GM21737 (cell line): Measurements from ENCODE around the gene CBX1.

Experiments used
- ATAC-seq: cut with Tn5 transposase; IDR thresholded peaks from one replicate; pipeline ENCODE4 v1.9.1; 2021; ENCODE audit warnings: mild to moderate bottlenecking, moderate library complexity; ENCODE audit not compliant: unreplicated experiment

Gene CBX1

GRCh38 chr17:48101012-48101720, at the start of gene CBX1:
Gene CBX1, minus strand, starts transcription at chr17:48101478. Its CDS starts 24,474 bp downstream, at chr17:48077004.
- ATAC-seq, result peak; percentile 84

- no peak for ATAC-seq
Measured at GRCh38 chr17:48150597-48151001, 49.3 kb upstream of the CBX1 start.

- ATAC-seq, result no peak
Measured at GRCh38 chr17:48149787-48150463, 48.6 kb upstream of the CBX1 start.

GRCh38 chr17:48148854-48149786, 47.8 kb upstream of the CBX1 start:
- no peak for ATAC-seq

GRCh38 chr17:48148029-48148770, 46.9 kb upstream of the CBX1 start:
- no peak for ATAC-seq

GRCh38 chr17:48144976-48145798, 43.9 kb upstream of the CBX1 start:
- no peak for ATAC-seq

- no peak for ATAC-seq
Measured at GRCh38 chr17:48144231-48144630, 43.0 kb upstream of the CBX1 start.

GRCh38 chr17:48143629-48144028, 42.4 kb upstream of the CBX1 start:
- ATAC-seq, result no peak

- no peak for ATAC-seq
Measured at GRCh38 chr17:48139944-48140343, 38.7 kb upstream of the CBX1 start.

- ATAC-seq, result no peak
Measured at GRCh38 chr17:48137656-48138055, 36.4 kb upstream of the CBX1 start.

GRCh38 chr17:48134912-48135480, 33.7 kb upstream of the CBX1 start:
- no peak for ATAC-seq

GRCh38 chr17:48132385-48132784, 31.1 kb upstream of the CBX1 start:
- no peak for ATAC-seq

GRCh38 chr17:48131216-48131824, 30.0 kb upstream of the CBX1 start:
- no peak for ATAC-seq

- no peak for ATAC-seq
Measured at GRCh38 chr17:48129981-48130380, 28.7 kb upstream of the CBX1 start.

GRCh38 chr17:48128400-48128799, 27.1 kb upstream of the CBX1 start:
- no peak for ATAC-seq

- no peak for ATAC-seq
Measured at GRCh38 chr17:48127371-48128051, 26.2 kb upstream of the CBX1 start.

GRCh38 chr17:48126532-48126850, 25.2 kb upstream of the CBX1 start:
- no peak for ATAC-seq

- ATAC-seq, result no peak
Measured at GRCh38 chr17:48125829-48126531, 24.7 kb upstream of the CBX1 start.
